Mesenchymal stem cell (in vitro differentiated cells and primary cell): ENCODE results near the gene GFI1B.

Source experiments
- DNase-seq: peaks from one replicate; pipeline ENCODE4 v3.0.0-alpha.2; 2013
- H2AFZ ChIP-seq: one replicate; pipeline ENCODE4 v1.6.1; 2013; ENCODE audit warnings: low read depth, mild to moderate bottlenecking, control low read depth, inconsistent platforms, low read length, moderate library complexity
- H2AK5ac ChIP-seq: 2 replicates; pipeline ENCODE4 v1.6.1; 2013; ENCODE audit warnings: low read length, moderate library complexity, mild to moderate bottlenecking, inconsistent platforms; ENCODE audit not compliant: severe bottlenecking
- H2BK120ac ChIP-seq: one replicate; pipeline ENCODE4 v1.6.1; 2013; ENCODE audit warnings: low read depth, mild to moderate bottlenecking, inconsistent platforms, low read length, moderate library complexity
- H2BK12ac ChIP-seq, 2 experiments: one replicate each; pipeline ENCODE4 v1.6.1; 2013; ENCODE audit warnings: inconsistent platforms in 2 of 2, low read length in 2 of 2, mild to moderate bottlenecking in 2 of 2, moderate library complexity in 2 of 2, control low read depth in 1 of 2
- H2BK15ac ChIP-seq: one replicate; pipeline ENCODE4 v1.6.1; 2013; ENCODE audit warnings: mild to moderate bottlenecking, low read depth, inconsistent platforms; ENCODE audit not compliant: poor library complexity, severe bottlenecking
- H2BK5ac ChIP-seq: 2 replicates; pipeline ENCODE4 v1.6.1; 2013; ENCODE audit warnings: low read depth, mild to moderate bottlenecking, low read length, control low read depth, inconsistent platforms; ENCODE audit not compliant: poor library complexity, severe bottlenecking
- H3K14ac ChIP-seq, 2 experiments: one replicate each; pipeline ENCODE4 v1.6.1; 2013; ENCODE audit warnings: inconsistent platforms in 2 of 2, low read length in 2 of 2, control low read depth in 1 of 2, mild to moderate bottlenecking in 1 of 2, moderate library complexity in 1 of 2
- H3K18ac ChIP-seq, 2 experiments: one replicate each; pipeline ENCODE4 v1.6.1; 2013; ENCODE audit warnings: inconsistent platforms in 2 of 2, low read length in 2 of 2, control low read depth in 1 of 2, low read depth in 1 of 2, mild to moderate bottlenecking in 1 of 2
- H3K23ac ChIP-seq, 2 experiments: one replicate each; pipeline ENCODE4 v1.6.1; 2013; ENCODE audit warnings: inconsistent platforms in 2 of 2, low read length in 2 of 2, mild to moderate bottlenecking in 2 of 2, moderate library complexity in 2 of 2, control low read depth in 1 of 2
- H3K27ac ChIP-seq: 2 replicates; pipeline ENCODE4 v1.5.1; 2013; ENCODE audit warnings: mild to moderate bottlenecking, moderate library complexity, low read length, control low read depth, inconsistent platforms; ENCODE audit not compliant: poor library complexity, severe bottlenecking
- H3K27me3 ChIP-seq, 2 experiments: 2 replicates each; pipeline versions ENCODE4 v1.6.1 to v1.7.0; 2013; ENCODE audit warnings: low read length in 2 of 2, mild to moderate bottlenecking in 2 of 2, moderate library complexity in 2 of 2, control low read depth in 1 of 2, inconsistent platforms in 1 of 2; ENCODE audit not compliant: control insufficient read depth in 1 of 2, insufficient read depth in 1 of 2
- H3K36me3 ChIP-seq, 2 experiments: 2 replicates each; pipeline versions ENCODE4 v1.6.1 to v1.7.0; 2013; ENCODE audit warnings: low read length in 2 of 2, control low read depth in 1 of 2, inconsistent platforms in 1 of 2, low read depth in 1 of 2, mild to moderate bottlenecking in 1 of 2; ENCODE audit not compliant: insufficient read depth in 2 of 2, control insufficient read depth in 1 of 2
- H3K4ac ChIP-seq, 2 experiments: one replicate each; pipeline ENCODE4 v1.6.1; 2013; ENCODE audit warnings: inconsistent platforms in 2 of 2, low read length in 2 of 2, mild to moderate bottlenecking in 2 of 2, moderate library complexity in 2 of 2, control low read depth in 1 of 2, low read depth in 1 of 2
- H3K4me1 ChIP-seq: 2 replicates; pipeline ENCODE4 v1.6.1; 2013; ENCODE audit warnings: low read depth, low read length, control low read depth; ENCODE audit not compliant: control insufficient read depth, insufficient read depth
- H3K4me2 ChIP-seq: 2 replicates; pipeline ENCODE4 v1.6.1; 2013; ENCODE audit warnings: low read length, mild to moderate bottlenecking, inconsistent platforms; ENCODE audit not compliant: poor library complexity, severe bottlenecking
- H3K4me3 ChIP-seq, 2 experiments: 2 replicates each; pipeline versions ENCODE4 v1.5.1 to v1.7.0; 2013; ENCODE audit warnings: low read length in 2 of 2, mild to moderate bottlenecking in 2 of 2, control low read depth in 1 of 2, low read depth in 1 of 2; ENCODE audit not compliant: insufficient read depth in 1 of 2
- H3K79me1 ChIP-seq: replicated peaks from 2 replicates; pipeline ENCODE4 v1.6.1; 2013; ENCODE audit warnings: mild to moderate bottlenecking, control low read depth, low read length, inconsistent platforms; ENCODE audit not compliant: poor library complexity, severe bottlenecking
- H3K9ac ChIP-seq: 2 replicates; pipeline ENCODE4 v1.7.0; 2013; ENCODE audit warnings: mild to moderate bottlenecking, low read length, moderate library complexity
- H3K9me3 ChIP-seq: 2 replicates; pipeline ENCODE4 v1.7.0; 2013; ENCODE audit warnings: mild to moderate bottlenecking, low read length; ENCODE audit not compliant: control insufficient read depth
- H4K8ac ChIP-seq: one replicate; pipeline ENCODE4 v1.6.1; 2013; ENCODE audit warnings: inconsistent platforms, mild to moderate bottlenecking, low read length, moderate library complexity
- H4K91ac ChIP-seq: one replicate; pipeline ENCODE4 v1.6.1; 2013; ENCODE audit warnings: mild to moderate bottlenecking, low read length, inconsistent platforms
- WGBS: methylation state at CpG from one replicate; pipeline ENCODE4 v1.1.7; 2013; ENCODE audit warnings: mixed read lengths; 5-methylcytosine and 5-hydroxymethylcytosine counted together

The GFI1B gene

GRCh38 chr9:133005957-133006356, 27.5 kb downstream of the GFI1B start:
- Histone ChIP-seq H4K91ac (no peak overlapping the region), H2AFZ (no peak overlapping the region), H3K23ac (no peak overlapping the region), H3K27ac (no peak overlapping the region), H3K36me3 (no peaks in the 10 kb centered on the region), H4K8ac (no peak overlapping the region), H3K4me2 (no peak overlapping the region), H2AK5ac (no peak overlapping the region), H2BK12ac (no peak overlapping the region), H3K9ac (no peak overlapping the region), H3K27me3 (peaks cover 48 to 67% of the 10 kb centered on the region in 2 experiments), H2BK120ac (no peak overlapping the region), H3K4me3 (no peak overlapping the region), H2BK5ac (no peak overlapping the region), H2BK15ac (peak overlapping the region; percentile 2), H3K4me1 (peaks cover 10% of the 10 kb centered on the region), H3K14ac (no peak overlapping the region), H3K18ac (no peak overlapping the region), H3K79me1 (no peaks in the 10 kb centered on the region), H3K9me3 (peaks cover 3% of the 10 kb centered on the region), H3K4ac (no peak overlapping the region)
- 95% methylated on average over 3 of the region's 3 CpGs for WGBS
- DNase-seq = no peak

GRCh38 chr9:133006731-133007352, 28.3 kb downstream of the GFI1B start:
- Histone ChIP-seq H3K27me3 (peaks cover 47 to 60% of the 10 kb centered on the region in 2 experiments), H3K18ac (no peak overlapping the region), H3K36me3 (no peaks in the 10 kb centered on the region), H2BK15ac (no peak overlapping the region), H2BK5ac (no peak overlapping the region), H3K4me2 (no peak overlapping the region), H2AFZ (no peak overlapping the region), H3K23ac (no peak overlapping the region), H3K27ac (no peak overlapping the region), H3K14ac (no peak overlapping the region), H4K91ac (no peak overlapping the region), H3K4me1 (peaks cover 10% of the 10 kb centered on the region), H2AK5ac (no peak overlapping the region), H3K4ac (no peak overlapping the region), H3K9me3 (peaks cover 3% of the 10 kb centered on the region), H4K8ac (no peak overlapping the region), H3K9ac (no peak overlapping the region), H2BK120ac (no peak overlapping the region), H3K79me1 (no peaks in the 10 kb centered on the region), H2BK12ac (no peak overlapping the region), H3K4me3 (no peak overlapping the region)
- WGBS = 85% methylated on average over 5 of the region's 5 CpGs
- DNase-seq = no peak

GRCh38 chr9:133008406-133008805, 29.9 kb downstream of the GFI1B start:
- Histone ChIP-seq H3K36me3 (no peaks in the 10 kb centered on the region), H3K4me3 (no peak overlapping the region), H3K4me1 (peaks cover 10% of the 10 kb centered on the region), H3K14ac (no peak overlapping the region), H4K8ac (no peak overlapping the region), H3K18ac (no peak overlapping the region), H2BK15ac (no peak overlapping the region), H3K79me1 (no peaks in the 10 kb centered on the region), H3K9me3 (peaks cover 3% of the 10 kb centered on the region), H4K91ac (no peak overlapping the region), H2BK5ac (no peak overlapping the region), H2BK120ac (no peak overlapping the region), H3K9ac (no peak overlapping the region), H3K27me3 (peaks cover 32 to 45% of the 10 kb centered on the region in 2 experiments), H2AK5ac (no peak overlapping the region), H3K27ac (no peak overlapping the region), H2AFZ (no peak overlapping the region), H3K4ac (no peak overlapping the region), H2BK12ac (no peak overlapping the region), H3K4me2 (no peak overlapping the region), H3K23ac (no peak overlapping the region)
- DNase-seq = no peak
- WGBS = 65% methylated on average over 6 of the region's 7 CpGs

- Histone ChIP-seq H3K23ac (no peak overlapping the region), H3K79me1 (no peaks in the 10 kb centered on the region), H3K27ac (no peak overlapping the region), H3K27me3 (peaks cover 32 to 44% of the 10 kb centered on the region in 2 experiments), H3K36me3 (no peaks in the 10 kb centered on the region), H2BK12ac (no peak overlapping the region), H3K4me2 (no peak overlapping the region), H2BK15ac (no peak overlapping the region), H3K9ac (no peak overlapping the region), H3K4ac (no peak overlapping the region), H2BK5ac (no peak overlapping the region), H2BK120ac (no peak overlapping the region), H3K14ac (no peak overlapping the region), H3K9me3 (peaks cover 4% of the 10 kb centered on the region), H3K4me3 (no peak overlapping the region), H4K91ac (no peak overlapping the region), H4K8ac (no peak overlapping the region), H3K18ac (no peak overlapping the region), H3K4me1 (peaks cover 8% of the 10 kb centered on the region), H2AFZ (no peak overlapping the region), H2AK5ac (no peak overlapping the region)
- DNase-seq = no peak
- 82% methylated on average over 2 of the region's 2 CpGs for WGBS
These were observed 30.3 kb downstream of the GFI1B start for GRCh38 chr9:133008824-133009223.
